Caco-2 (cell line): Measurements from ENCODE around the gene KLHL1. TPM values are rescaled to one million over a fixed set of nuclear protein-coding genes. Genes with fewer than 3 reads are reported as not detected.

ENCODE experiments used
- BruUV-seq: library from RNA; stranded (reverse); fragments of 400-500 nt; replicated peaks from 2 replicates; lab custom pipeline; 2021; lab: Mats Ljungman, UMichigan
- CTCF ChIA-PET: fragments of 300-600 bp; sonication (Branson Sonifier 250); formaldehyde crosslinking; loops from one replicate; lab custom pipeline; 2022; ENCODE audit warnings: antibody characterized with exemption; lab: Charles Lee
- POLR2A ChIA-PET: fragments of 300-600 bp; sonication (Branson Sonifier 250); formaldehyde crosslinking; loops from one replicate; lab custom pipeline; 2022; ENCODE audit warnings: antibody characterized with exemption; lab: Charles Lee
- DNase-seq, 2 experiments: peaks; one replicate each; pipeline versions ENCODE4 v3.0.0 to v3.0.0-alpha.2; 2020 to 2022
- H3K27me3 ChIP-seq: replicated peaks from 2 replicates; pipeline ENCODE4 v1.6.0; 2011; ENCODE audit warnings: low read length; ENCODE audit not compliant: control insufficient read depth, insufficient read depth
- H3K36me3 ChIP-seq: 2 replicates; pipeline ENCODE4 v1.5.1; 2011; ENCODE audit warnings: low read length; ENCODE audit not compliant: control insufficient read depth, insufficient read depth
- H3K4me1 ChIP-seq: fragments of 250-450 bp; sonication (Bioruptor Pico); 2 replicates; pipeline ENCODE4 v1.5.1; 2020; ENCODE audit warnings: mild to moderate bottlenecking
- H3K4me3 ChIP-seq: 2 replicates; pipeline ENCODE4 v1.5.1; 2011; ENCODE audit warnings: low read depth, mild to moderate bottlenecking, control low read depth, low read length
- H3K9me3 ChIP-seq: fragments of 250-450 bp; sonication (Bioruptor Pico); 2 replicates; pipeline ENCODE4 v1.5.1; 2020; ENCODE audit warnings: mild to moderate bottlenecking, moderate library complexity
- H3K27ac Mint-ChIP-seq: one replicate; pipeline ENCODE4 v1.8.0; 2022; ENCODE audit warnings: mixed read lengths; ENCODE audit not compliant: unreplicated experiment
- H3K27me3 Mint-ChIP-seq: one replicate; pipeline ENCODE4 v1.8.0; 2022; ENCODE audit warnings: mixed read lengths; ENCODE audit not compliant: insufficient read depth, unreplicated experiment
- H3K36me3 Mint-ChIP-seq: one replicate; pipeline ENCODE4 v1.8.0; 2022; ENCODE audit warnings: mild to moderate bottlenecking, mixed read lengths; ENCODE audit not compliant: insufficient read depth, unreplicated experiment
- H3K4me1 Mint-ChIP-seq: one replicate; pipeline ENCODE4 v1.8.0; 2022; ENCODE audit warnings: low read depth, mixed read lengths; ENCODE audit not compliant: unreplicated experiment
- H3K4me3 Mint-ChIP-seq: one replicate; pipeline ENCODE4 v1.8.0; 2022; ENCODE audit warnings: mild to moderate bottlenecking, moderate library complexity, mixed read lengths; ENCODE audit not compliant: unreplicated experiment
- H3K9me3 Mint-ChIP-seq: one replicate; pipeline ENCODE4 v1.8.0; 2022; ENCODE audit warnings: mixed read lengths; ENCODE audit not compliant: unreplicated experiment
- intact Hi-C: fragments of 100-400 bp; cut with micrococcal nuclease; formaldehyde crosslinking; loops from one replicate; pipeline ENCODE4 v1.10.0; 2022; ENCODE audit not compliant: unreplicated experiment
- total RNA-seq: library from RNA; stranded (reverse); gene quantifications from 2 replicates; pipeline ENCODE4 v1.2.3, GENCODE V29; 2022
- TF ChIP-seq, protein P1 (sequence below), 2 experiments: fragments of 200-600 bp in 1 of 2; IDR thresholded peaks; 1 replicate in 1 of 2; 2 replicates in 1 of 2; pipeline versions ENCODE4 v1.5.1 to v1.8.0; 2011 to 2022; ENCODE audit warnings: antibody characterized with exemption in 1 of 2, control low read depth in 1 of 2, inconsistent platforms in 1 of 2, low read depth in 1 of 2, low read length in 1 of 2, mild to moderate bottlenecking in 1 of 2, moderate library complexity in 1 of 2; ENCODE audit not compliant: insufficient read depth in 1 of 2, severe bottlenecking in 1 of 2, unreplicated experiment in 1 of 2

KLHL1 gene
- total RNA-seq, 1 experiment from 2014 or later: not detected

DNA sequence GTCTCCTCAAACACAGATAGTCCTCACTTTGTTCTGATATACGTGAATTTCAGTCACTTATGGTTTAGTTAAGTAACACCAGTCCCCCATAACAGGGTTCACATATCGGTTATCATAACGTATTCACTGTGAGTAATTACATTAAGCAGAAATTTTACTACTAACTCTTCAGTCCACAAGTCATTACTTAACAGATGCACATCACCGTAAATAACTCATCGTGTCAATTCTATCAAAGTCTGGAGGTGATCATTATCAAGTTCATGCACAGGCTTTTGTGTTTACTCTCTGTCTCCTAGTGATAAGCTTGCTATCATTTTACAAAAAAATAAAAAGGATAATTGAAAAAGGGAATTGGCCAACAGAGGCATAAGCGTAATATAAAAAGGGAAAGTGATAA, 288.1 kb downstream of the KLHL1 start:
- no peaks in the 10 kb centered on the region for H3K36me3 Mint-ChIP-seq
- intact Hi-C loops: no loop called here
- Histone ChIP-seq H3K9me3 (no peaks in the 10 kb centered on the region), H3K27me3 (no peaks in the 10 kb centered on the region), H3K4me3 (no peak overlapping the region), H3K4me1 (no peaks in the 10 kb centered on the region), H3K36me3 (no peaks in the 10 kb centered on the region)
- DNase-seq: no peak
- no peak overlapping the region for H3K4me3 Mint-ChIP-seq
- H3K4me1 Mint-ChIP-seq: no peaks in the 10 kb centered on the region
- ChIA-PET POLR2A (no interaction called here), CTCF (no interaction called here)
- H3K27me3 Mint-ChIP-seq: no peaks in the 10 kb centered on the region
- no TSS peak for BruUV-seq
- TF ChIP-seq, protein P1, sequence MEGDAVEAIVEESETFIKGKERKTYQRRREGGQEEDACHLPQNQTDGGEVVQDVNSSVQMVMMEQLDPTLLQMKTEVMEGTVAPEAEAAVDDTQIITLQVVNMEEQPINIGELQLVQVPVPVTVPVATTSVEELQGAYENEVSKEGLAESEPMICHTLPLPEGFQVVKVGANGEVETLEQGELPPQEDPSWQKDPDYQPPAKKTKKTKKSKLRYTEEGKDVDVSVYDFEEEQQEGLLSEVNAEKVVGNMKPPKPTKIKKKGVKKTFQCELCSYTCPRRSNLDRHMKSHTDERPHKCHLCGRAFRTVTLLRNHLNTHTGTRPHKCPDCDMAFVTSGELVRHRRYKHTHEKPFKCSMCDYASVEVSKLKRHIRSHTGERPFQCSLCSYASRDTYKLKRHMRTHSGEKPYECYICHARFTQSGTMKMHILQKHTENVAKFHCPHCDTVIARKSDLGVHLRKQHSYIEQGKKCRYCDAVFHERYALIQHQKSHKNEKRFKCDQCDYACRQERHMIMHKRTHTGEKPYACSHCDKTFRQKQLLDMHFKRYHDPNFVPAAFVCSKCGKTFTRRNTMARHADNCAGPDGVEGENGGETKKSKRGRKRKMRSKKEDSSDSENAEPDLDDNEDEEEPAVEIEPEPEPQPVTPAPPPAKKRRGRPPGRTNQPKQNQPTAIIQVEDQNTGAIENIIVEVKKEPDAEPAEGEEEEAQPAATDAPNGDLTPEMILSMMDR (IDR thresholded peaks at IDR 0.05; ENCODE audit: insufficient read depth in 1 of 2, low read depth in 1 of 2, low read length in 1 of 2, severe bottlenecking in 1 of 2, unreplicated experiment in 1 of 2): no peak
- no peaks in the 10 kb centered on the region for H3K9me3 Mint-ChIP-seq
- H3K27ac Mint-ChIP-seq: no peak overlapping the region

DNA sequence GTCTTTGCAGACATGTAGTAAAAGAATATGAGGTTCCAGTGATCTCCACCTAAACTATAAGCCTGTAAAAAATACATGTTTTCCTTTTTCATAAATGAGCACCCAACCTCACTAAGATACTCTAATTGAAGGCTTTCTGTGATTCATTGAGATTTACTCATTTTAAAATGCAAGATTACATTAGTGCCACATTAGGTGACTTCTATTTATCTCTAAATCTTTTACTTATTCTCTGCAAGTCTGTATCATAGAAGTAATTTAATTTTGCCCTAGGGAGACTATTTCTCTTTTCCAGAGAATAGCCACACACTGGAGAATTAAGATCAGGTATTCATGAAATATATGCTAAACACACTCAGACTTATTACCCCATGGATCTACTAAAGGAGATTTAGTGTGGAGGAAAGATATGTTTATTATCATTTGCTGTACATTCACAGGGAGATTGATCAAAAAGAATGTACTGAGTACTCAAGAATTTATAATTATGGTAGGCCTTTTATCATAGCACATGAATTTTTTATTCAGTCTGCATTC, 290.9 kb downstream of the KLHL1 start:
- Mint-ChIP-seq H3K27ac (no peak overlapping the region), H3K27me3 (no peaks in the 10 kb centered on the region), H3K4me1 (no peaks in the 10 kb centered on the region), H3K9me3 (no peaks in the 10 kb centered on the region), H3K36me3 (no peaks in the 10 kb centered on the region), H3K4me3 (no peak overlapping the region)
- Histone ChIP-seq H3K27me3 (no peaks in the 10 kb centered on the region), H3K36me3 (no peaks in the 10 kb centered on the region), H3K4me1 (no peaks in the 10 kb centered on the region), H3K4me3 (no peak overlapping the region), H3K9me3 (no peaks in the 10 kb centered on the region)
- no TSS peak for BruUV-seq
- ChIA-PET POLR2A (no interaction called here), CTCF (no interaction called here)
- no peak for DNase-seq
- intact Hi-C loops: no loop called here
- TF ChIP-seq, protein P1 (IDR thresholded peaks at IDR 0.05; ENCODE audit: insufficient read depth in 1 of 2, low read depth in 1 of 2, low read length in 1 of 2, severe bottlenecking in 1 of 2, unreplicated experiment in 1 of 2): no peak

DNA sequence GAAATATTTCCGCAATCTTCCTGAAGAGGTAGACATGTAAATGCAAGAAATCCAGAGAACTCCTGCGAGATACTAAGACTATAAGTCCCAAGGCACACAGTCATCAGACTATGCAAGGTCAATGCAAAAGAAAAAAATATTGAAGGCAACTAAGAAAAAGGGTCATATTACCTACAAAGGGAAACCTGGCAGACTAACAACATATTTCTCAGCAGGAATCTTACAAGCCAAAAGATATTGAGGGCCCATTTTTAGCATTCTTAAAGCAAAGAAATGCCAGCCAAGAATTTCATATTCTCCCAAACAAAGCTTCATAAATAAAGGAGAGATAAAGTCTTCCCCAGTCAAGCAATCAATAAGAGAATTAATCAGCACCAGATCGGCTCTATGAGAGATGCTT, 299.1 kb downstream of the KLHL1 start:
- intact Hi-C loops: no loop called here
- Histone ChIP-seq H3K27me3 (no peaks in the 10 kb centered on the region), H3K9me3 (no peaks in the 10 kb centered on the region), H3K4me3 (no peak overlapping the region), H3K4me1 (no peaks in the 10 kb centered on the region), H3K36me3 (no peaks in the 10 kb centered on the region)
- no peaks in the 10 kb centered on the region for H3K36me3 Mint-ChIP-seq
- H3K9me3 Mint-ChIP-seq: no peaks in the 10 kb centered on the region
- no peak overlapping the region for H3K4me3 Mint-ChIP-seq
- TF ChIP-seq, protein P1 (IDR thresholded peaks at IDR 0.05; ENCODE audit: insufficient read depth in 1 of 2, low read depth in 1 of 2, low read length in 1 of 2, severe bottlenecking in 1 of 2, unreplicated experiment in 1 of 2): no peak
- no peaks in the 10 kb centered on the region for H3K4me1 Mint-ChIP-seq
- no peak overlapping the region for H3K27ac Mint-ChIP-seq
- no TSS peak for BruUV-seq
- POLR2A ChIA-PET: no interaction called here
- CTCF ChIA-PET: no interaction called here
- DNase-seq: no peak
- no peaks in the 10 kb centered on the region for H3K27me3 Mint-ChIP-seq
